CD14-positive monocyte (primary cell): Measurements from ENCODE around the gene S100A16. TPM values are rescaled to one million over a fixed set of nuclear protein-coding genes. Genes with fewer than 3 reads are reported as not detected.

Experiments used
- DNase-seq, 3 donors: peaks; one replicate each; pipeline ENCODE4 v3.0.0-alpha.2; 2011 to 2022
- H2AFZ ChIP-seq: 2 replicates; pipeline ENCODE4 v1.6.0; 2012; ENCODE audit warnings: mild to moderate bottlenecking, low read depth, low read length, inconsistent platforms; ENCODE audit not compliant: insufficient read depth, poor library complexity, severe bottlenecking
- H3K27ac ChIP-seq, 2 donors: 1 replicate in 1 of 2; 2 replicates in 1 of 2; pipeline ENCODE4 v1.5.1; 2012 to 2013; ENCODE audit warnings: low read length in 2 of 2, control low read depth in 1 of 2, inconsistent platforms in 1 of 2, low read depth in 1 of 2, mild to moderate bottlenecking in 1 of 2
- H3K27me3 ChIP-seq, 2 donors: one replicate each; pipeline versions ENCODE4 v1.6.0 to v1.6.1; 2011 to 2013; ENCODE audit warnings: low read length in 2 of 2; ENCODE audit not compliant: control insufficient read depth in 2 of 2, insufficient read depth in 2 of 2
- H3K36me3 ChIP-seq, 2 donors: replicated peaks in 1 of 2; 1 replicate in 1 of 2; 2 replicates in 1 of 2; pipeline versions ENCODE4 v1.5.1 to v1.6.1; 2012 to 2013; ENCODE audit warnings: low read length in 2 of 2, control low read depth in 1 of 2, inconsistent platforms in 1 of 2, mild to moderate bottlenecking in 1 of 2; ENCODE audit not compliant: insufficient read depth in 2 of 2, control insufficient read depth in 1 of 2
- H3K4me1 ChIP-seq, 2 donors: 1 replicate in 1 of 2; 2 replicates in 1 of 2; pipeline versions ENCODE4 v1.5.1 to v1.6.1; 2012 to 2013; ENCODE audit warnings: low read length in 2 of 2, control low read depth in 1 of 2, inconsistent platforms in 1 of 2, mild to moderate bottlenecking in 1 of 2, moderate library complexity in 1 of 2; ENCODE audit not compliant: insufficient read depth in 2 of 2, control insufficient read depth in 1 of 2
- H3K4me2 ChIP-seq: replicated peaks from 2 replicates; pipeline ENCODE3; 2012; ENCODE audit warnings: low read length, moderate library complexity, mild to moderate bottlenecking; ENCODE audit not compliant: poor library complexity, severe bottlenecking; ENCODE audit errors: extremely low read depth
- H3K4me3 ChIP-seq, 3 experiments: fragments of 200-600 bp in 1 of 3; sonication (generic) in 1 of 3; replicated peaks in 1 of 3; 1 replicate in 2 of 3; 2 replicates in 1 of 3; pipeline ENCODE4 v1.5.1; 2011 to 2013; ENCODE audit warnings: low read length in 3 of 3, mild to moderate bottlenecking in 3 of 3, control low read depth in 2 of 3, low read depth in 2 of 3, inconsistent platforms in 1 of 3, moderate library complexity in 1 of 3
- H3K79me2 ChIP-seq: 2 replicates; pipeline ENCODE4 v1.6.0; 2012; ENCODE audit warnings: mild to moderate bottlenecking, control low read depth, inconsistent platforms, low read length, moderate library complexity; ENCODE audit not compliant: insufficient read depth
- H3K9ac ChIP-seq: 2 replicates; pipeline ENCODE4 v1.6.0; 2017; ENCODE audit warnings: low read length, mild to moderate bottlenecking; ENCODE audit not compliant: insufficient read depth, poor library complexity, severe bottlenecking
- H3K9me3 ChIP-seq, 2 donors: replicated peaks in 1 of 2; 1 replicate in 1 of 2; 2 replicates in 1 of 2; pipeline versions ENCODE4 v1.5.1 to v1.6.1; 2012 to 2013; ENCODE audit warnings: low read length in 2 of 2, control low read depth in 1 of 2; ENCODE audit not compliant: control insufficient read depth in 1 of 2, insufficient read depth in 1 of 2
- H4K20me1 ChIP-seq: 2 replicates; pipeline ENCODE4 v1.6.0; 2012; ENCODE audit warnings: mild to moderate bottlenecking, low read length, control low read depth, moderate library complexity; ENCODE audit not compliant: insufficient read depth
- H3K27ac Mint-ChIP-seq, 7 donors: one replicate each; pipeline ENCODE4 v1.8.0; 2020; ENCODE audit warnings: mild to moderate bottlenecking in 7 of 7, mixed read lengths in 7 of 7, moderate library complexity in 6 of 7, inconsistent platforms in 2 of 7
- H3K27me3 Mint-ChIP-seq, 3 donors: one replicate each; pipeline ENCODE4 v1.8.0; 2021 to 2022; ENCODE audit warnings: low read depth in 3 of 3, mild to moderate bottlenecking in 3 of 3, mixed read lengths in 3 of 3, moderate library complexity in 3 of 3, inconsistent platforms in 1 of 3
- H3K36me3 Mint-ChIP-seq, 2 donors: one replicate each; pipeline ENCODE4 v1.8.0; 2020; ENCODE audit warnings: mixed read lengths in 2 of 2, inconsistent platforms in 1 of 2, mild to moderate bottlenecking in 1 of 2
- H3K4me1 Mint-ChIP-seq: one replicate; pipeline ENCODE4 v1.8.0; 2020; ENCODE audit warnings: mild to moderate bottlenecking, mixed read lengths
- H3K4me3 Mint-ChIP-seq, 2 donors: one replicate each; pipeline ENCODE4 v1.8.0; 2020; ENCODE audit warnings: mild to moderate bottlenecking in 2 of 2, mixed read lengths in 2 of 2, moderate library complexity in 1 of 2
- H3K9me3 Mint-ChIP-seq, 7 donors: one replicate each; pipeline ENCODE4 v1.8.0; 2020 to 2022; ENCODE audit warnings: mixed read lengths in 7 of 7, mild to moderate bottlenecking in 6 of 7, moderate library complexity in 6 of 7, inconsistent platforms in 2 of 7
- WGBS: methylation state at CpG from one replicate; pipeline ENCODE4 v1.1.5; 2013; ENCODE audit warnings: missing lambda C conversion rate; ENCODE audit not compliant: insufficient coverage; 5-methylcytosine and 5-hydroxymethylcytosine counted together
- intact Hi-C, 2 donors: fragments of 100-400 bp; cut with micrococcal nuclease; formaldehyde crosslinking; loops; one replicate each; pipeline versions ENCODE4 v1.15.0 to v1.15.1; 2023
- polyA plus RNA-seq, 3 donors: library from polyadenylated mRNA; depleted of rRNA in 1 of 3; unstranded in 2 of 3; stranded (reverse) in 1 of 3; fragments of 300-500 nt in 2 of 3; fragments of >200 nt in 1 of 3; fragmentation: Illumina TruSeq in 2 of 3; gene quantifications; 1 replicate in 2 of 3; 2 replicates in 1 of 3; pipeline ENCODE4 v1.2.3, GENCODE V29; 2012 to 2021
- TF ChIP-seq, protein P1 (sequence below): fragments of 200-600 bp; IDR thresholded peaks from one replicate; pipeline ENCODE4 v1.8.0; 2022; ENCODE audit warnings: antibody characterized with exemption, mild to moderate bottlenecking

S100A16 gene
- polyA plus RNA-seq, 3 donors, result not detected

DNA sequence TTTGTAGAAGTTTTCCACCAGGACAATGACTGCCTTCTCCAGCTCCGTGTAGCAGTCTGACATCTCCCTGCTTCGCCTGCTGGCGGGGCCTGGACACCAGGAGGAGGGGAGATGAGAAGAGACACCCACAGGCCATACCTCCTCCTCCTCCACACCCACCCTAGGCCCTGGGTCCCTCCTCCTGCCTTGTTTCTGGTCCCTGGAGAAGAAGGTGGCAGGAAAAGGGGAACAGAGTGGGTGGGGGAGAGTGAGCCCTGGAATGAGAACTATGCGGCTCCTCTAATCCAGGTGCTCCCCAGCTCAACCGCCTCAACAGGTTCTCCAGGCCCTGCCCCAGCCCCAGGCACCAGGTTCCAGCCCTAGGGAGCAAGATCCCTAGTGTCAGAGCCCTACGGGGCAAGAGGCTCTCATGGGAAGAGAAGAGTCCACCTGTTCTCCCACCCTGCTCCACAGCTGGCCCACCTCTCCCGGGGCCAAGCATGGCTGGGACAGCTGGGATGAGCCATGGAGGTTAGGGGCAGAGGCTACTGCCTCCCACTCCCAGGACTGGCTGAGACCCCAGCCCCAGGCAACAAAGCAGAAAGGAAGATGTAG, 4.8 kb downstream of the S100A16 start:
- H3K4me2 ChIP-seq, result no peak overlapping the region
- TF ChIP-seq, protein P1, sequence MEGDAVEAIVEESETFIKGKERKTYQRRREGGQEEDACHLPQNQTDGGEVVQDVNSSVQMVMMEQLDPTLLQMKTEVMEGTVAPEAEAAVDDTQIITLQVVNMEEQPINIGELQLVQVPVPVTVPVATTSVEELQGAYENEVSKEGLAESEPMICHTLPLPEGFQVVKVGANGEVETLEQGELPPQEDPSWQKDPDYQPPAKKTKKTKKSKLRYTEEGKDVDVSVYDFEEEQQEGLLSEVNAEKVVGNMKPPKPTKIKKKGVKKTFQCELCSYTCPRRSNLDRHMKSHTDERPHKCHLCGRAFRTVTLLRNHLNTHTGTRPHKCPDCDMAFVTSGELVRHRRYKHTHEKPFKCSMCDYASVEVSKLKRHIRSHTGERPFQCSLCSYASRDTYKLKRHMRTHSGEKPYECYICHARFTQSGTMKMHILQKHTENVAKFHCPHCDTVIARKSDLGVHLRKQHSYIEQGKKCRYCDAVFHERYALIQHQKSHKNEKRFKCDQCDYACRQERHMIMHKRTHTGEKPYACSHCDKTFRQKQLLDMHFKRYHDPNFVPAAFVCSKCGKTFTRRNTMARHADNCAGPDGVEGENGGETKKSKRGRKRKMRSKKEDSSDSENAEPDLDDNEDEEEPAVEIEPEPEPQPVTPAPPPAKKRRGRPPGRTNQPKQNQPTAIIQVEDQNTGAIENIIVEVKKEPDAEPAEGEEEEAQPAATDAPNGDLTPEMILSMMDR, result no peak
- H3K9me3 ChIP-seq, result no peaks in the 10 kb centered on the region
- Mint-ChIP-seq H3K27me3 (peaks cover 2 to 4% (median 3%) of the 10 kb centered on the region in 3 donors), H3K4me1 (peaks cover 31% of the 10 kb centered on the region), H3K4me3 (no peak overlapping the region), H3K9me3 (peaks cover 0 to 6% (median 0%) of the 10 kb centered on the region in 7 donors), H3K27ac (no peak overlapping the region), H3K36me3 (no peaks in the 10 kb centered on the region)
- no peak overlapping the region for H3K4me3 ChIP-seq
- no peak overlapping the region for H2AFZ ChIP-seq
- intact Hi-C loops, result no loop called here
- peaks cover 19 to 27% of the 10 kb centered on the region in 2 donors for H3K4me1 ChIP-seq
- no peak for DNase-seq
- H3K9ac ChIP-seq, result no peak overlapping the region
- no peaks in the 10 kb centered on the region for H3K36me3 ChIP-seq
- H3K79me2 ChIP-seq, result no peaks in the 10 kb centered on the region
- no peaks in the 10 kb centered on the region for H4K20me1 ChIP-seq
- 100% methylated on average over 1 of the region's 7 CpGs for WGBS
- no peaks in the 10 kb centered on the region for H3K27me3 ChIP-seq
- no peak overlapping the region for H3K27ac ChIP-seq

DNA sequence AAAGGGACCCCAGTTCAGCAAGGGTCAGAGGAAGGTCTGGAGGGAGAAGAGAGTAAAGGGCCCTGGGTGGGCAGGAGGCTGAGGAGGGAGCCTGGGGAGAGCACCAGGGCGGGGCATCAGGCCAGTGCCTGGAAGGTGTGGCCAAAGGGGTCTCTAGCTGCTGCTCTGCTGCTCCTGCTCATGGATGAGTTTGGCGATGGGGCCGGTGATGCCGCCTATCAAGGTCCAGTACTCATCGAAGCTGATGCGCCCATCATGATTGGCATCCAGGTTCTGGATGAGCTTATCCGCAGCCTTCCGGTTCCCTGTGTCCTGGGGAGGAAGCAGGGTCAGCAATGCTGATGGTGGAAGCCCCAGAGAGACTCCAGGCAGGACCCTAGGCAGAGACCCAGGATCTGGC, 5.6 kb downstream of the S100A16 start:
- no peak overlapping the region for H3K4me3 Mint-ChIP-seq
- intact Hi-C loops, result no loop called here
- no peaks in the 10 kb centered on the region for H3K36me3 Mint-ChIP-seq
- H2AFZ ChIP-seq, result no peak overlapping the region
- no peaks in the 10 kb centered on the region for H3K27me3 ChIP-seq
- H3K36me3 ChIP-seq, result no peaks in the 10 kb centered on the region
- peaks cover 0 to 6% (median 0%) of the 10 kb centered on the region in 7 donors for H3K9me3 Mint-ChIP-seq
- TF ChIP-seq, protein P1, result no peak
- no peaks in the 10 kb centered on the region for H3K79me2 ChIP-seq
- no peak overlapping the region for H3K4me2 ChIP-seq
- peaks cover 2 to 4% (median 3%) of the 10 kb centered on the region in 3 donors for H3K27me3 Mint-ChIP-seq
- no peaks in the 10 kb centered on the region for H4K20me1 ChIP-seq
- H3K9ac ChIP-seq, result no peak overlapping the region
- peaks cover 36% of the 10 kb centered on the region for H3K4me1 Mint-ChIP-seq
- H3K27ac Mint-ChIP-seq, result no peak overlapping the region
- no peaks in the 10 kb centered on the region for H3K9me3 ChIP-seq
- no peak for DNase-seq
- H3K4me1 ChIP-seq, result peaks cover 19 to 29% of the 10 kb centered on the region in 2 donors
- H3K27ac ChIP-seq, result no peak overlapping the region
- no peak overlapping the region for H3K4me3 ChIP-seq
- WGBS, result 97% methylated on average over 8 of the region's 8 CpGs
